C4-2B (cell line): ENCODE measurements around the gene SLC17A2.
"Not testable (repeated sequence)": the region's sequence is repeated elsewhere in the genome, so short reads cannot be mapped to it uniquely, and the experiment has no call there.

ENCODE experiments used
- H3K27ac ChIP-seq: fragments of 450-650 bp; 2 replicates; pipeline ENCODE4 v1.5.1; 2017
- CTCF ChIP-seq: fragments of 450-650 bp; conservative IDR thresholded peaks from 2 replicates; pipeline ENCODE4 v1.5.1; 2017; ENCODE audit warnings: mild to moderate bottlenecking
- ZFX ChIP-seq: fragments of 450-650 bp; IDR thresholded peaks from 2 replicates; pipeline ENCODE4 v1.6.1; 2017

The SLC17A2 gene

GRCh38 chr6:25951296-25952032, 21.0 kb upstream of the SLC17A2 start:
- H3K27ac ChIP-seq = no peak overlapping the region
- no peak for TF ChIP-seq ZFX
- no peak for TF ChIP-seq CTCF

GRCh38 chr6:25950297-25950696, 19.8 kb upstream of the SLC17A2 start:
- H3K27ac ChIP-seq = no peak overlapping the region
- TF ChIP-seq ZFX = no peak
- TF ChIP-seq CTCF = no peak

- TF ChIP-seq CTCF = no peak
- no peak for TF ChIP-seq ZFX
Measured at GRCh38 chr6:25949695-25950094, 19.2 kb upstream of the SLC17A2 start.

DNA sequence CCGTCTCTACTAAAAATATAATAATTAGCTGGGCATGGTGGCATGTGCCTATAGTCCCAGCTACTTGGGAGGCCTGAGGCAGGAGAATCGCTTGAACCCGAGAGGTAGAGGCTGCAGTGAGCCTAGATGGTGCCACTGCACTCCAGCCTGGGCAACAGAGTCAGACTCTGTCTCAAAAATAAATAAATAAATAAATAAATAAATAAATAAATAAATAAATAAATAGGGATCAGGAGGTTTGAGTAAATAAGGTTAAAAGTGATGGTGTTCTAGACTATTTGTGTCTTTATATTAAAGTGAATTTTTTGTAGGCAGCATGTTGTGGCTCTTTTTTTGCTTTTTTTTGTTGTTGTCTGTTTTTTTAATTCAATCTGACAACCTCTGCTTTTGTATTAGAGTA, 17.0 kb upstream of the SLC17A2 start:
- H3K27ac ChIP-seq = not testable (repeated sequence)

More at GRCh38 chr6:25949695-25950094, 19.2 kb upstream of the SLC17A2 start:
- H3K27ac ChIP-seq = no peak overlapping the region

GRCh38 chr6:25946631-25947030, 16.1 kb upstream of the SLC17A2 start:
- no peak overlapping the region for H3K27ac ChIP-seq
- TF ChIP-seq CTCF = no peak

DNA sequence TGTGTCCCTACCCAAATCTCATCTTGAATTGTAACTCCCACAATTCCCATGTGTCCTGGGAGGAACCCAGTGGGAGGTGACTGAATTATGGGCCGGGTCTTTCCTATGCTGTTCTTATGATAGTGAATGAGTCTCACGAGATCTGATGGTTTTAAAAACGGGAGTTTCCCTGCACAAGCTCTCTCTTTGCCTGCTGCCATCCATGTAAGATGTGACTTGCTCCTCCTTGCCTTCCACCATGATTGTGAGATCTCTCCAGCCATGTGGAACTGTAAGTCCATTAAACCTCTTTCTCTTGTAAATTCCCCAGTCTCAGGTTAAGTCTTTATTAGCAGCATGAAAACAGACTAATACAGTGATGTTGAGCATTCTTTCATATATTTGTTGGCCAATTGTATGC, 15.2 kb upstream of the SLC17A2 start:
- not testable (repeated sequence) for H3K27ac ChIP-seq

DNA sequence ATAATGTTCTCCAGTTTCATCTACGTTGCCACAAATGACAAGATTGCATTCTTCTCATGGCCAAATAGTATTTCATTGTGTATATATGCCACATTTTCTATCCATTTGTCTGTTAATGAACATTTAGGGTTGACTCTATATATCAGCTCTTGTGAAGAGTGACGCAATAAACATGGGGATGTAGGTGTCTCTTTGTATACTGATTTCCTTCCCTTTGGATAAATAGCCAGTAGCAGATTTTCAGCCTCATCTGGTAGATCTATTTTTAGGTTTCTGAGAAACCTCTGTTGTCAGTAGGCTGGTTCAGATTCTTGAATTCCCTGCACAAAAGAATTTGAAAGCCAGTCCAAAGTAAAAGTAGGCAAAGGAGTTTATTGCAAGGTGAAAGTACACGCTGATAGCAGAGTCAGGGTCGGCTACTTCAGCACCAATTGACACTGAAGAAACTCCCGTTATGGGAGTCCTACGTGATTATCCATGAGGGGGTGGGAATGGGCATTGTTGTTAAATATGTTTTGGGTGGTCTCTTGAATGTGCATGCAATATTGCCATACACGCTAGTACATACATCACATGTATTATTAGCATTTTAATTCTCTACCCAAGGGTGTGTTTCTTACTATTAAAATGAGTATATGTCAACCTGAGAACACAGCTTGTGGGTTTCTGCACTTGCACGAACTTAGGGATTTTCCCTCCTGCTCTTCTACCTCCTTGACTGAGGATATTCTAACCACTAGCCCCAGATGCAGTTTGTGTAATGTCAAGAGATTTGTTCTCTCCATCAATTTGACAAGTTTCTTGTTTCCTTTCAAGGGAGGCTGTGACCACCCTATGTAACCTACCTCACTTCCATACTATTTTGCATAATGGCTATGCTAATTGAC, 14.4 kb upstream of the SLC17A2 start:
- no peak for TF ChIP-seq ZFX
- H3K27ac ChIP-seq = no peak overlapping the region

- TF ChIP-seq ZFX = no peak
- TF ChIP-seq CTCF = no peak
Measured at GRCh38 chr6:25943887-25944286, 13.4 kb upstream of the SLC17A2 start.

More at GRCh38 chr6:25943887-25944286, 13.4 kb upstream of the SLC17A2 start:
- no peak overlapping the region for H3K27ac ChIP-seq
